Measurements from ENCODE around the gene LRRC14B.

- TF ChIP-seq ZNF274 (IDR thresholded peaks at IDR 0.05; ENCODE audit: low read depth, low read length) (no peak), YY1 (IDR thresholded peaks at IDR 0.05; ENCODE audit: insufficient read depth, insufficient read length) (no peak), SUZ12 (IDR thresholded peaks at IDR 0.05; ENCODE audit: extremely low read depth, insufficient read depth, insufficient read length) (no peak)
These were observed 4.3 kb downstream of the LRRC14B start for GRCh38 chr5:195401-196160.

Data from NT2/D1 (cell line).